ENCODE measurements around the gene PFKFB1. TPM values are rescaled to one million over a fixed set of nuclear protein-coding genes. Genes with fewer than 3 reads are reported as not detected.

PFKFB1 gene
- polyA plus RNA-seq, 1 experiment = 0.10 TPM

DNA sequence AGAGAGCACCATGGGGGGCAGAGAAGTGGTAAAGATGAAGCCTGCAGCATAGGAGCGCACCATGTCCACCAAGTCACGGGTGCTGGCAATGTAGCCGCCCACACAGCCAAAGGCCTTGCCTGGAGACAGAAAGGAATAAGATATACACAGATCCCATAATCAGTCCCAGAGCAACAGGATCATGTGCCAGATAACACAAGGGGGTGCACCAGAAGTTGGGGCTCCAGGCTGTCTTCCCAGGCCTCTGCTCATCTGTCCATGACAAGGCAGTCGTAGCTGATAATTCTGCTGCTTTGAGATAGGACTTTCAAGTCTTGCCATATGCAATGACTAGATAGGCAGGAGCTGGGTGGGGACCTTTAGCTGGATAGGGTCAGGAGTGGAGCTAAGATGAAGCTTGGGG, 20.9 kb upstream of the PFKFB1 start:
- ChIA-PET CTCF (no interaction called here), POLR2A (no interaction called here)
- no peaks in the 10 kb centered on the region for H3K27me3 ChIP-seq (ENCODE audit: control insufficient read depth, insufficient read depth, low read length)
- TF ChIP-seq, protein P1, sequence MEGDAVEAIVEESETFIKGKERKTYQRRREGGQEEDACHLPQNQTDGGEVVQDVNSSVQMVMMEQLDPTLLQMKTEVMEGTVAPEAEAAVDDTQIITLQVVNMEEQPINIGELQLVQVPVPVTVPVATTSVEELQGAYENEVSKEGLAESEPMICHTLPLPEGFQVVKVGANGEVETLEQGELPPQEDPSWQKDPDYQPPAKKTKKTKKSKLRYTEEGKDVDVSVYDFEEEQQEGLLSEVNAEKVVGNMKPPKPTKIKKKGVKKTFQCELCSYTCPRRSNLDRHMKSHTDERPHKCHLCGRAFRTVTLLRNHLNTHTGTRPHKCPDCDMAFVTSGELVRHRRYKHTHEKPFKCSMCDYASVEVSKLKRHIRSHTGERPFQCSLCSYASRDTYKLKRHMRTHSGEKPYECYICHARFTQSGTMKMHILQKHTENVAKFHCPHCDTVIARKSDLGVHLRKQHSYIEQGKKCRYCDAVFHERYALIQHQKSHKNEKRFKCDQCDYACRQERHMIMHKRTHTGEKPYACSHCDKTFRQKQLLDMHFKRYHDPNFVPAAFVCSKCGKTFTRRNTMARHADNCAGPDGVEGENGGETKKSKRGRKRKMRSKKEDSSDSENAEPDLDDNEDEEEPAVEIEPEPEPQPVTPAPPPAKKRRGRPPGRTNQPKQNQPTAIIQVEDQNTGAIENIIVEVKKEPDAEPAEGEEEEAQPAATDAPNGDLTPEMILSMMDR (IDR thresholded peaks at IDR 0.05; ENCODE audit: insufficient read depth, low read depth, low read length) = no peak
- no peak overlapping the region for H3K4me3 ChIP-seq (ENCODE audit: low read depth, low read length)
- H3K36me3 ChIP-seq (ENCODE audit: control insufficient read depth, insufficient read depth, low read length) = no peaks in the 10 kb centered on the region
- no peak for DNase-seq (ENCODE audit: low read depth)

DNA sequence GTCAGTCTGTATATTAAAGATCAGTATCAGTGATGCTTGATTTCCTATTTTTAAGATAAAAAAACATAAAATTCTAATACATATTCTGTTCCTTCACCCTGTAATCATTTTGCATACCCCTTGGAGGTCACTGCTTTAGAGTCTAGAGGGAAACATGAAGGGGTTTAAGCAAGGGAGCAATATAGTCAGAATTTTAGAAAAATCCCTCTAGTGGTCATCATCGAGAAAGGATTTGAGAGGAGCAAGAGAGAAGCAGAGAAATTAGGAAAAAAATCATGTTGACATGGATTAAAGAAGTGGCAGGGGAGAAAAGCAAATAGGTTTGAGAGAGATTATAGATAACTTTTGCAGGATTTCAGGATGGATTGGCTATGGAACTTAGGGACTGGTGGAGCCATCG, 17.3 kb upstream of the PFKFB1 start:
- H3K4me3 ChIP-seq (ENCODE audit: low read depth, low read length) = no peak overlapping the region
- H3K36me3 ChIP-seq (ENCODE audit: control insufficient read depth, insufficient read depth, low read length) = peaks cover 2% of the 10 kb centered on the region; the same call in 1 of the 2 replicates
- H3K27me3 ChIP-seq (ENCODE audit: control insufficient read depth, insufficient read depth, low read length) = no peaks in the 10 kb centered on the region
- ChIA-PET CTCF (no interaction called here), POLR2A (no interaction called here)
- TF ChIP-seq, protein P1 (IDR thresholded peaks at IDR 0.05; ENCODE audit: insufficient read depth, low read depth, low read length) = peak; percentile 30; the same call in 1 of the 2 replicates
- DNase-seq (ENCODE audit: low read depth) = no peak

DNA sequence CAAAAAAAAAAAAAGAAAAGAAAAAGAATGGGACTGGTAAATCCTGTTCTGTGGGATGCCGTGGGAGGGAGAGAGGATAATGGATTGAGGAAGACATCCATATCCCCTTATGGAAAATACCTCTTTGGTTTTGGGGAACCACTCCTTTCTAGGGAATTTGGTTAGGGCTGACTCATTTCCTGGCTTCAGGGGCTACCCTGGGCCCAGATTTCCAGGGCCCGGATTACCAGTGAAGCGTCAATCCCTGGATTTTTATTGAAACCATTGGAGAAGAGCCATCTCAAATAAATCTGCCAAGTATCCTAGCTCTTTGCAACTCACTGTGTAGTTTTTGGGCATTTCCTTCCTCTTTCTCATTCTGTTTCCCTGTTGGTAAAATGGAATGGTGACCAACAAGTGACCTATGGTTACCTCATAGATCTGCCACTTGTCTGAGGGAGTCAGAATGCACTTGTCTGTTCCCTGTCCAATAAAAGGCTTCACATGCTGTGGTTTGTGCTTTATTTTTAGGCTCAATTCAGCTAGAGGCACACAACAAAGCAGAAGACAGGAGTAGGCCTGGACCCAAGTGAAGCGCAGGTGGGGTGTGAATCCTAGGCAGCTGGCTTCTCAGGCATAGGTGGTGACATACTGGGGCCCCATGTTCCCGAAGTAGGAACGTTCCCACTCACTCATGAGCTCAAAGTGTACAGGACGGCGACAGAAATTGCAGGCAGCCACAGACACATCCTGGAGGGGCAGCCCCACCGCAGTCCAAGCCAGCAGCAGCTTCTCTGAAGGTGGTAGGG, 14.8 kb upstream of the PFKFB1 start:
- TF ChIP-seq, protein P1 (IDR thresholded peaks at IDR 0.05; ENCODE audit: insufficient read depth, low read depth, low read length) = no peak
- ChIA-PET POLR2A (interaction anchor here (1.9 kb wide), 1 partner anchor 9 kb away, joined by 10 read pairs; the partner anchor contains the start of gene APEX2), CTCF (no interaction called here)
- DNase-seq (ENCODE audit: low read depth) = peak; percentile 36
- Histone ChIP-seq H3K4me3 (ENCODE audit: low read depth, low read length) (no peak overlapping the region), H3K36me3 (ENCODE audit: control insufficient read depth, insufficient read depth, low read length) (peaks cover 3% of the 10 kb centered on the region; the same call in 1 of the 2 replicates), H3K27me3 (ENCODE audit: control insufficient read depth, insufficient read depth, low read length) (no peaks in the 10 kb centered on the region)

DNA sequence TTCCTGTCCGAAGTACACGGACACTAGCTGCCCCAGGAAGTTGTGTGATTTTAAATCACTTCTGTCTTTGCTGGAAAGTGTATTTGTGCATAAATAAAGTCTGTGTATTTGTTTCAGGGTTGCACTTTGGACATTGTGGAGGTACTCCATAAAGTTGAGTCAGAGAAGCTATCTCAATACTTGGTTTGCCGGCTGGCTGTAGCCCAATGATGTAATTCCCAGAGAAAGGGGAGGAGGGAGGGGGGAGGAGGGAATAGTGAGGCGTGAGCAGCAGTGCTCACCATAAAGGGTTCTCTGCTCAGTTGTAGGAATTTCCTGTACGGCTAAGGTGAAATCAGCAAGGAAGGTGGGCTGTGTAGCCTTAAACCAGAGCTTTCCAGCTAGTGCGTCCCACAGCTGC, 13.7 kb upstream of the PFKFB1 start:
- no peak overlapping the region for H3K4me3 ChIP-seq (ENCODE audit: low read depth, low read length)
- ChIA-PET CTCF (no interaction called here), POLR2A (interaction anchor here (1.9 kb wide), 1 partner anchor 8 kb away, joined by 10 read pairs; the partner anchor contains the start of gene APEX2)
- no peaks in the 10 kb centered on the region for H3K27me3 ChIP-seq (ENCODE audit: control insufficient read depth, insufficient read depth, low read length)
- no peak for DNase-seq (ENCODE audit: low read depth)
- TF ChIP-seq, protein P1 (IDR thresholded peaks at IDR 0.05; ENCODE audit: insufficient read depth, low read depth, low read length) = no peak
- peaks cover 3% of the 10 kb centered on the region; the same call in 1 of the 2 replicates for H3K36me3 ChIP-seq (ENCODE audit: control insufficient read depth, insufficient read depth, low read length)

DNA sequence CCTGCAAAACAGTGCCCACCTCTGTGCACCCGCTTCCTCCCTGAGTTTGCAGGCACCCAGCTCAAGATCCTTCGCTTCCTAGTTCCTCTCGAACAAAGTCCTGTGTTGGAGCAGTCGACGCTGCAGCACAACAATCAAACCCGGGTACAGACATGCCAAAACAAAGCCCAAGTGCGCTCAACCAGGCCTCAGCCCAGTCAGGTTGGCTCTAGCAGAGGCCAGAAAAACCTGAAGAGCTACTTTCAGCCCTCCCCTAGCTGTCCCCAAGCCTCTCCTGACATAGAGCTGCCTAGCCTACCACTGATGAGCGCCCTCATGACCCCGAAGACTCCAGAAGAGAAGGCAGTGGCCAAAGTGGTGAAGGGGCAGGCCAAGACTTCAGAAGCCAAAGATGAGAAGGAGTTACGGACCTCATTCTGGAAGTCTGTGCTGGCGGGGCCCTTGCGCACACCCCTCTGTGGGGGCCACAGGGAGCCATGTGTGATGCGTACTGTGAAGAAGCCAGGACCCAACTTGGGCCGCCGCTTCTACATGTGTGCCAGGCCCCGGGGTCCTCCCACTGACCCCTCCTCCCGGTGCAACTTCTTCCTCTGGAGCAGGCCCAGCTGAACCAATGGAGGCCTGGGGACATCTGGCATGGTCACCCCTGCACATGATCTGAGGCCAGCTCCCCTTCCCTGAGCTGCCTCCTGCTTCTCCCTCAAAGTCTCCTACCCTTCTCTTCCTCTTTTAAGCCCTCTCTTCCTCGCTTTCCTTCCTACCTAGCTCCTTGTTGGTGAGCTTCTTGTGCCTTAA, 13.0 kb upstream of the PFKFB1 start:
- no peak for DNase-seq (ENCODE audit: low read depth)
- CTCF ChIA-PET = no interaction called here
- Histone ChIP-seq H3K36me3 (ENCODE audit: control insufficient read depth, insufficient read depth, low read length) (peaks cover 3% of the 10 kb centered on the region; the same call in 1 of the 2 replicates), H3K27me3 (ENCODE audit: control insufficient read depth, insufficient read depth, low read length) (no peaks in the 10 kb centered on the region), H3K4me3 (ENCODE audit: low read depth, low read length) (no peak overlapping the region)
- TF ChIP-seq, protein P1 (IDR thresholded peaks at IDR 0.05; ENCODE audit: insufficient read depth, low read depth, low read length) = no peak
- POLR2A ChIA-PET = no interaction called here
